Neutrophil (primary cell): Measurements from ENCODE around the gene ZNF536.
"Not testable (repeated sequence)": the region's sequence is repeated elsewhere in the genome, so short reads cannot be mapped to it uniquely, and the experiment has no call there.

Source experiments
- H3K27ac ChIP-seq: fragments of 200-600 bp; sonication (generic); 2 replicates; pipeline ENCODE4 v1.5.1; 2016; ENCODE audit warnings: mild to moderate bottlenecking, moderate library complexity
- H3K27me3 ChIP-seq: fragments of 200-600 bp; sonication (generic); 2 replicates; pipeline ENCODE4 v1.6.0; 2016; ENCODE audit warnings: mild to moderate bottlenecking
- H3K36me3 ChIP-seq: fragments of 200-600 bp; sonication (generic); 2 replicates; pipeline ENCODE4 v1.5.1; 2017
- H3K4me1 ChIP-seq, 2 experiments: fragments of 200-600 bp in 1 of 2; sonication (generic) in 1 of 2; 1 replicate in 1 of 2; 2 replicates in 1 of 2; pipeline versions ENCODE4 v1.5.1 to v1.6.1; 2013 to 2016; ENCODE audit warnings: low read depth in 1 of 2, low read length in 1 of 2, mild to moderate bottlenecking in 1 of 2, moderate library complexity in 1 of 2; ENCODE audit not compliant: control insufficient read depth in 1 of 2, insufficient read depth in 1 of 2
- H3K4me3 ChIP-seq, 2 experiments: fragments of 200-600 bp in 1 of 2; sonication (generic) in 1 of 2; 1 replicate in 1 of 2; 2 replicates in 1 of 2; pipeline ENCODE4 v1.5.1; 2013 to 2016; ENCODE audit warnings: low read depth in 1 of 2, low read length in 1 of 2, mild to moderate bottlenecking in 1 of 2, moderate library complexity in 1 of 2
- H3K9me3 ChIP-seq: fragments of 200-600 bp; sonication (generic); 2 replicates; pipeline ENCODE4 v1.5.1; 2016
- TF ChIP-seq, protein P1 (sequence below): fragments of 200-600 bp; sonication (generic); IDR thresholded peaks from 2 replicates; pipeline ENCODE4 v1.5.1; 2016; ENCODE audit warnings: antibody characterized with exemption

ZNF536 gene

DNA sequence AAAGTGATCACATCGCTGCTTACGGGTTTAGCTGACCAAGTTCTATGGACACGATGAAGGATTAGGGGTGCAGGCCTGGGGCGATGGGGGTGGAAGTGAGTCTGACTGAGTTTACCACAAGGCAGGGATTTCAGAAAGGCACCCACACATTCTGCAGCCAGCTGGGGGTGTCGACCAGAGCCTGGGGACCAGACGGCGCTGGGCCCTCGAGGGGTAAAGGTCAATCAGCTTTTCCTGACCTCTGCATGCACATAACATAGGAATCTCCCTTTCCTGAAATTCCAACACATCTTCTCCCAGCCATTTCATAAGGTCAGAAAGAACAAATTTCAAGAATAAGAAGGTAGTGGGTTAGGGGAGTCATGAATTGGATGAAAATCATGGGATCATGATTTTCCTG lies 92.0 kb downstream of the ZNF536 start:
- TF ChIP-seq, protein P1, sequence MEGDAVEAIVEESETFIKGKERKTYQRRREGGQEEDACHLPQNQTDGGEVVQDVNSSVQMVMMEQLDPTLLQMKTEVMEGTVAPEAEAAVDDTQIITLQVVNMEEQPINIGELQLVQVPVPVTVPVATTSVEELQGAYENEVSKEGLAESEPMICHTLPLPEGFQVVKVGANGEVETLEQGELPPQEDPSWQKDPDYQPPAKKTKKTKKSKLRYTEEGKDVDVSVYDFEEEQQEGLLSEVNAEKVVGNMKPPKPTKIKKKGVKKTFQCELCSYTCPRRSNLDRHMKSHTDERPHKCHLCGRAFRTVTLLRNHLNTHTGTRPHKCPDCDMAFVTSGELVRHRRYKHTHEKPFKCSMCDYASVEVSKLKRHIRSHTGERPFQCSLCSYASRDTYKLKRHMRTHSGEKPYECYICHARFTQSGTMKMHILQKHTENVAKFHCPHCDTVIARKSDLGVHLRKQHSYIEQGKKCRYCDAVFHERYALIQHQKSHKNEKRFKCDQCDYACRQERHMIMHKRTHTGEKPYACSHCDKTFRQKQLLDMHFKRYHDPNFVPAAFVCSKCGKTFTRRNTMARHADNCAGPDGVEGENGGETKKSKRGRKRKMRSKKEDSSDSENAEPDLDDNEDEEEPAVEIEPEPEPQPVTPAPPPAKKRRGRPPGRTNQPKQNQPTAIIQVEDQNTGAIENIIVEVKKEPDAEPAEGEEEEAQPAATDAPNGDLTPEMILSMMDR, result no peak

DNA sequence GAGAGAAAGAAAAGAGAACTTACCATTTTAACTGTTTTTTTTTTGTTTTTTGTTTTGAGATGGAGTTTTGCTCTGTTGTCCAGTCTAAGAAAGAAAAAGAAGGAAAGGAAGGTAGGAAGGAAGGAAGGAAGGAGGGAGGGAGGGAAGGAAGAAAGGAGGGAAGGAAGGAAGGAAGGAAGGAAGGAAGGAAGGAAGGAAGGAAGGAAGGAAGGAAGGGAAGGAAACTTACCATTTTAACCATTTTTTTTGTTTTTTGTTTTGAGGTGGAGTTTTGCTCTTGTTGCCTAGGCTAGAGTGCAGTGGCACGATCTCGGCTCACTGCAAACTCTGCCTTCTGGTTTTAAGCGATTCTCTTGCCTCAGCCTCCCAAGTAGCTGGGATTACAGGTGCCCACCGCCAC lies 94.4 kb downstream of the ZNF536 start:
- not testable (repeated sequence) for H3K36me3 ChIP-seq, H3K4me1 ChIP-seq, H3K27me3 ChIP-seq, H3K27ac ChIP-seq, H3K9me3 ChIP-seq, H3K4me3 ChIP-seq

More for the DNA sequence above, 92.0 kb downstream of the ZNF536 start:
- Histone ChIP-seq H3K4me3 (no peak overlapping the region), H3K27ac (no peak overlapping the region), H3K9me3 (no peaks in the 10 kb centered on the region), H3K4me1 (no peaks in the 10 kb centered on the region), H3K27me3 (no peaks in the 10 kb centered on the region), H3K36me3 (no peaks in the 10 kb centered on the region)

DNA sequence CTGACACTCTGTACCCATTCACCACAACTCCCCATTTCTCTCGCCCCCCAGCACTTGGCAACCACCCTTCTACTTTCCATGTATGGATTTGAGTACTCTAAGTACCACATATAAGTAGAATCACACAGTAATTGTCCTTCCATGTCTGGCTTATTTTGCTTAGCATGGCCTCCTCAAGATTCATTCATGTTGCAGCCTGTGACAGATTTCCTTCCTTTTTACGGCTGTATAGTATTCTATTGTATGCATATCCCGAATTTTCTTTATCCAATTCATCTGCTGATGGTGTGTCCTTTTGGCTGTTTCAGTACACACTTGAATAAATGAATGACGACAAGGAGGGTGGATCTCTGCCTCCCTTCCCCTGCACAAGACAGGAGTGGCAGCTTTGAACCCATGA lies 95.1 kb downstream of the ZNF536 start:
- Histone ChIP-seq H3K4me3 (no peak overlapping the region), H3K4me1 (no peaks in the 10 kb centered on the region), H3K9me3 (no peaks in the 10 kb centered on the region), H3K36me3 (no peaks in the 10 kb centered on the region), H3K27me3 (no peaks in the 10 kb centered on the region), H3K27ac (no peak overlapping the region)
- TF ChIP-seq, protein P1, result no peak

DNA sequence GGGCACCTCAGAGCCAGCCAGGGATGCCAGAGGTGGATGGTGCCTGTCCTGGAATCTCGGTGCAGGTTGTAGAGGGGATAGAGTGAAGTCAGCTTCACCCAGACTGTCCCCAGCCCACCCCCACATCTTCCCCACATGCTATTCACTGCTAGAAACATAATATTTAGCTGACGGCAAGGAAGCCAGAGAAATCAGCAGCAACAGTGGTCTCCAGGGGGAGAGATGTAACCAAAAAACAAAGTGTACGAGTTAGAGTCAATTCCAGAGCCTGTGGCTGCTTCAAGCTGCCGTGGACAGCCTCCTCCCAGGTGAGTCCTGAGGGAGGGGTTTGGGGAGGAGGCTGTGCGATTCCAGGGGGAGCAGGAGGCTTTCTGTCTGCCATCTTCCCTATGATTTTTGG lies 97.6 kb downstream of the ZNF536 start:
- H3K36me3 ChIP-seq, result no peaks in the 10 kb centered on the region
- H3K27me3 ChIP-seq, result no peaks in the 10 kb centered on the region
- H3K4me3 ChIP-seq, result no peak overlapping the region
- H3K27ac ChIP-seq, result no peak overlapping the region
- TF ChIP-seq, protein P1, result no peak
- no peaks in the 10 kb centered on the region for H3K4me1 ChIP-seq
- H3K9me3 ChIP-seq, result no peaks in the 10 kb centered on the region

DNA sequence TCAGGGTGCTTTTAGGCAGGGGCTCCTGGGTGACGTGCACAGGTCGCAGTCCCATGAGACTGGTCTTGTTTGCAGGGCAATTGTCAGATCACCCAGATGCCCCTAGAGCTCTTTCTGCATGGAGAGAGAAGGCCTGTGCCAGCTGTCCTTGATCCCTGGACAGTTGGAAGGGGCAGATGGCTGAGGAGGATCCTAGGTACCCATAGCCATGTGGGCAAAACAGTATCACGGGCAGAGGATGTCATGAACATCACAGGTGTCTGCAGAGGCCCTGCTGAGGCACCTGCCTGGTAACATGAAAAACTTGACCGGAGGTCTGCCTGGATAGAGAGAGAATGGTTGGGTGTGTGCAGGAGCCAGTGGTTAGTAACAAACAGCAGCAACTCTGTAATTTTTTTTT lies 99.3 kb downstream of the ZNF536 start:
- TF ChIP-seq, protein P1, result no peak

DNA sequence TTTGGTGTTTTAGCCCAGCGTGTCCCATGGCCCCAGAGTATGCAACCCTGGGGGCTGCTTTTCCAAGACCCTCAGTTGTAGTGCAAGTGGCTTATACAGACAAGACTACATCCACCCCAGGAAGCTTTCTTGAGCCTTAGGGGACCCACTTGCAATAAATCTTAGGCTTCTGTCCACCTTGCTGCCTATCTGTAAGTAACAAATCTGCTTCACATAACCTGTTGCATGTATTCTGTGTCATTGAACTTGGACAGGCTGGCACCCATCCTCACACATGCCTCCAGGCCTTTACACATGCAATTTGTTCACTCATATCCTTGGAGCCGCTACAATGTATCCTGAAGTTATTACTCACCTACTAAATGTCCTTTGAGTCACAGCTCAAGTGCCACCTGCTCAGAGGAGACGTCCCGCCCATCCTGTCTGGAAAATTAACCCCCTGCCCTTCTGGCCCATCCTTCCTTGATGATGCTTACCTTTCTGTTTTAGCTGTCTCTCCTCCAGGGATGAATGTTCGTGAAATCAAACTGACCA lies 101.2 kb downstream of the ZNF536 start:
- no peaks in the 10 kb centered on the region for H3K36me3 ChIP-seq
- no peak overlapping the region for H3K27ac ChIP-seq
- H3K9me3 ChIP-seq, result no peaks in the 10 kb centered on the region
- TF ChIP-seq, protein P1, result no peak
- H3K4me1 ChIP-seq, result no peaks in the 10 kb centered on the region
- H3K4me3 ChIP-seq, result no peak overlapping the region
- no peaks in the 10 kb centered on the region for H3K27me3 ChIP-seq

More for the DNA sequence above, 99.3 kb downstream of the ZNF536 start:
- Histone ChIP-seq H3K27me3 (no peaks in the 10 kb centered on the region), H3K4me1 (no peaks in the 10 kb centered on the region), H3K9me3 (no peaks in the 10 kb centered on the region), H3K36me3 (no peaks in the 10 kb centered on the region), H3K4me3 (no peak overlapping the region), H3K27ac (no peak overlapping the region)
